Activated CD4-positive, alpha-beta T cell treated with anti-CD3 and anti-CD28 coated beads, Interleukin-2, amount 50 U/mL, for 16 hours (primary cell): ENCODE data around the gene GH2.

Experiments
- DNase-seq: peaks from one replicate; pipeline ENCODE4 v3.0.0-alpha.2; 2020

GH2 gene

GRCh38 chr17:63838631-63839171 is 43.0 kb downstream of the GH2 start:
- DNase-seq, result no peak

- DNase-seq, result no peak
Measured at GRCh38 chr17:63837962-63838600, 43.7 kb downstream of the GH2 start.

DNA sequence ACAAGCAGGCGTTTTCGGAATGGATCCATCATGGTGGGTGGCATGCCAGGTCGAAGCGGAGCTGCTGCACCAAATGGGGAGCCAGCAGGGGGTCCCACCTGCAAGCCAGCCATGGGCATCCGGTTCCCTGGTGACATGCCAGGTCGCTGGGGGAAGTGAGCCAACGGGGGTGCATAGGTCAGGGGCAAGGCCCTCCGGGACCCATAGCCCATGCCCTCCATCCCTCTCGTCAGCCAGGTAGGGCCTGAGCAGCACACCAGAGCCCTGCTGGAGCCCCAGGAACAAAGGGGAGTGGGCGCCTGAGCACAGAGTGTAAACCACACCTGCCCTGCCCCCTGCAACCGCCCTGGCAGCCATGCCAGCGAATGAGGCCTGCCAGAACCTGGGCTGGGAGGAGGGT is 44.3 kb downstream of the GH2 start:
- DNase-seq, result no peak

DNA sequence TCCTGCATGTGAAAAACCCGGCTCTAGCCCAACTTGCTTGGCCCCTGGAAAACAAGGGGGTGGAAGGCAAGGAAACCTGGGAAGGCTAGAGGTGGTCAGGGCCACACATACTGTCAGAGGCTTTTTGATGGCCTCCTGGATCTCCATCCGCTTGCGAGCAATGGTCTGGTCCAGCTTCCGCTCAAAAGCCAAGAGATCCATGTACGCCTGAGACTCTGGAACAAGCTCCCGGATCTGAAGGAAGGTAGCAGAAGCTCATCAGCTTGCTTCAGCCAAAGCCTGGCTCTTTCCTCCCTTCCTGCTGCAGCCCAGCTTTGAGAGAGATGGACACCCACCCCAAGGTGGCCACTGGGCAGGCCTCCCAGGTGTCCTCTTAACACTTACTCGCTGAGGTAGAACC is 44.9 kb downstream of the GH2 start:
- no peak for DNase-seq

DNA sequence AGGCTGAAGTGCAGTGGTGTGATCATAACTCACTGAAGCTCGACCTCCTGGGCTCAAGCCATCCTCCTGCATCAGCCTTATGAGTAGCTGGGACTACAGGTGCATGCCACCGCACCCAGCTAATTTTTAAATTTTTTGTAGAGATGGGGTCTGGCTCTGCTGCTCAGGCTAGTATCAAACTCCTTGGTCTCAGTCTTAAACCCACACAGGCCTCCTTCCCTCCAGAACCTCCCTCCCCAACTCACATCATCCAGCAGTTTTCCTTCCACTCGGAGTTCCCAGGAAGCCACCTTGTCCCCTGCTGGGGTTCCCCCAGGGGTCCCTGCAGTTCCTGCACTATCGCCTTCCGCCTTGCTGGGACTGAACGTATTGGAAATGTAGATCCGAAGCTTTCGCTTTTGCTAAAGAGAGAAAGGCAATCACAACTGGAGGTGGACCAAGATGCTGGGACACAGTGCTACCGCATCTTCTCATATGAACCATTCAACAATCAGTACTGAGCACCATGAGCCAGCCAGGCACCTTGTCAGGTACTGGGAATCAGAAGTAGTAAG is 46.5 kb downstream of the GH2 start:
- no peak for DNase-seq

DNA sequence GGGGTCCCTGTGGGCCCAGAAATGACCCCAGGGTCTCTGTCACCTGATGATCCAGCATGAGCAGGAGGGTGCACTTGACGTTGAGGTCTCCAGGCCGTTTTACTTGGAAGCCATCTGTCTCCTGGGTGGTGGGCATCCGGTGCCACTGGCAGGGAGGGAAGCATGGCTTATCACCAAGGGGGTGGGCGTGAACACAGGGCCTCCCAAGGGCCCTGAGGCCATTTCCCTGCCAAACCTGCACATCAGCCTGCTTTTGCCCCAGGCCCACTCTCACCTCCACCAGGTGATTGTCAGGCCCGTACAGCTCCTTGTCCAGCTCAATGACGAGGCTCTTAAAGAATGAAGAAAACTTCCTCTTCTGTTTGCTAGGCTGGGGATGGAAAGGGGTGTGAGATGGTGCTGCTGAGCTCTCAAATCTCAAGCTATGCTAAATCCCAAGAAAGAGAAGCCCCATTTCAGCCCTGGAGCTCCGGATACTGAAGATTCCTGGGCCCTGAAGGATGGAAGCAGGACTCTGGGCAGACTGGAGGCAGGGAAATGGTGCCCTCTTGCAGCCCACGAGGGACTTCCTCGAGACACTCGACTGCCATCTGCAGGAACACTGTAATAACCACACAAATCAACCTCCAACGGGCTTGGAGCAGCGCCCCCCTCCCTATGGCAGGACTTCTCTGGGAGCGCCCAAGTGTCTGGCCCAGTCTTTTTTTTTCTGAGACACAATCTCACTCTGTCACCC is 47.1 kb downstream of the GH2 start:
- peak; percentile 85 for DNase-seq

- no peak for DNase-seq
Measured at GRCh38 chr17:63833741-63834373, 47.9 kb downstream of the GH2 start.

DNA sequence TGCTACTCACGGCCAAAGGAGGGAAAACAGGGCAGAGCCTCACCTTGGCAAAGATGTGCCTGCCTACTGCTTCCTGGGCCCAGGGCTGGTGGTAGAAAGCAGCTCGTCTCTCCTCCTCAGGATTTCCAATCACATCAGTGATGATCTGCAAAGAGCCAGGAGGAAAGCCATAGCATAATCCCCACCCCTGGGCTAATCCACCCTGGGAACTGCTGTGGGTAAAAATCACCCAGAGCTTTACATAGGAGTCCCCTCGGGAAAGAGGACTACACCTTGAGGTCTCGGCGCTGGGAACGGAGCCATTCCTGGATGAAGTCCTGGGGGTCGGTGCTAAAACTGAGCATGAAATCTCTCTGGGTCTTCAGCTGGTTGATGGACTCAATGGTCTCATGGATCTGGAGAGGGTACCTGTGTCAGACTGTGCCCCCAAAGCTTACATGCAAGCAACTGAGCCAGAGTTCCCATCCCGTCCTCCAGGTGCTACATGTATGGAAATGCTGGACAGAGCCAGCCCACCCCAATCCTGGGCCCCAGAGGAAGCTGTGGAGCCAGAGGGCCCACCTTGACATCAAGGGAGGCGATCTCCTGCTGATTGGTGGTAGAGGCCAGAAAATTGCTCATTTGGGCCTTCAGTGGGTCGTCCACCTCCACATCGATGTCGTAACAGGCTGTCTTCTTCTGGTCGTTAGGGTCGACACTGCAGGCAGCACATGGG is 48.6 kb downstream of the GH2 start:
- no peak for DNase-seq

- no peak for DNase-seq
Measured at GRCh38 chr17:63832455-63832854, 49.3 kb downstream of the GH2 start.

- DNase-seq, result no peak
Measured at GRCh38 chr17:63832014-63832413, 49.7 kb downstream of the GH2 start.

- DNase-seq, result no peak
Measured at GRCh38 chr17:63831505-63831904, 50.2 kb downstream of the GH2 start.

DNA sequence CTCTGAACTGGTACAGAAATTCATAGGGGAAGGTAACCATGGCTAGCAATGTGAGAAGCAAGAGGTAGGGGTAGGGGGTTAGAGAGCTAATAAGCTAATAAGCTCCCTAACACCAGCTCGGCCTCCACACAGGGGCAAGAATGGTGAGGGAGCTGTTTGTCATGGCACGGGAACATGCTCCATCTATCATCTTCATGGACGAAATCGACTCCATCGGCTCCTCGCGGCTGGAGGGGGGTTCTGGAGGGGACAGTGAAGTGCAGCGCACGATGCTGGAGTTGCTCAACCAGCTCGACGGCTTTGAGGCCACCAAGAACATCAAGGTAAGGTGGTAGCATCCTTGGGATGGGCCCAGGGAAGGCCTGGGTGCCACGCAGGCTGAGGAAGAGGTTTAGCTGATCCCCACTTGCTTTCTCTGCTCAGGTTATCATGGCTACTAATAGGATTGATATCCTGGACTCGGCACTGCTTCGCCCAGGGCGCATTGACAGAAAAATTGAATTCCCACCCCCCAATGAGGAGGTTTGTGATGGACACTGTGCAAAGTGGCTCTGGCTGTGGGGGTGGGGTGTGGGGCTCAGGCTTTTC is 50.7 kb downstream of the GH2 start:
- DNase-seq, result no peak

GRCh38 chr17:63830278-63830677 is 51.5 kb downstream of the GH2 start:
- no peak for DNase-seq
